Measurements from ENCODE around the gene FMN1.

FMN1 gene

GRCh38 chr15:32877252-32878019, 317.1 kb downstream of the FMN1 start:
- no peak for DNase-seq

GRCh38 chr15:32873284-32874114, 321.0 kb downstream of the FMN1 start:
- no peak for DNase-seq

- no peak for DNase-seq
Measured at GRCh38 chr15:32872621-32873283, 321.8 kb downstream of the FMN1 start.

GRCh38 chr15:32871883-32872282, 322.6 kb downstream of the FMN1 start:
- DNase-seq = no peak

GRCh38 chr15:32870240-32871033, 324.1 kb downstream of the FMN1 start:
- peak in 1 of 5 donors; percentile 24 for DNase-seq

GRCh38 chr15:32869776-32870175, 324.7 kb downstream of the FMN1 start:
- no peak for DNase-seq

- DNase-seq = no peak
Measured at GRCh38 chr15:32867313-32867626, 327.2 kb downstream of the FMN1 start.

- DNase-seq = no peak
Measured at GRCh38 chr15:32866454-32867312, 327.8 kb downstream of the FMN1 start.

- DNase-seq = no peak
Measured at GRCh38 chr15:32864841-32865240, 329.7 kb downstream of the FMN1 start.

- DNase-seq = no peak
Measured at GRCh38 chr15:32864051-32864450, 330.5 kb downstream of the FMN1 start.

- no peak for DNase-seq
Measured at GRCh38 chr15:32861761-32862160, 332.8 kb downstream of the FMN1 start.

- no peak for DNase-seq
Measured at GRCh38 chr15:32861174-32861573, 333.3 kb downstream of the FMN1 start.

GRCh38 chr15:32859996-32860395, 334.5 kb downstream of the FMN1 start:
- no peak for DNase-seq

GRCh38 chr15:32859251-32859650, 335.3 kb downstream of the FMN1 start:
- DNase-seq = no peak

- no peak for DNase-seq
Measured at GRCh38 chr15:32857732-32858131, 336.8 kb downstream of the FMN1 start.

GRCh38 chr15:32856753-32857152, 337.8 kb downstream of the FMN1 start:
- DNase-seq = no peak

- DNase-seq = no peak
Measured at GRCh38 chr15:32855942-32856341, 338.6 kb downstream of the FMN1 start.

- DNase-seq = no peak
Measured at GRCh38 chr15:32853592-32853991, 340.9 kb downstream of the FMN1 start.

GRCh38 chr15:32852771-32853170, 341.7 kb downstream of the FMN1 start:
- DNase-seq = no peak

- no peak for DNase-seq
Measured at GRCh38 chr15:32852017-32852416, 342.5 kb downstream of the FMN1 start.

- no peak for DNase-seq
Measured at GRCh38 chr15:32851572-32851971, 342.9 kb downstream of the FMN1 start.
